GM23338 (cell line): ENCODE measurements around the gene CPE. TPM values are rescaled to one million over a fixed set of nuclear protein-coding genes. Genes with fewer than 3 reads are reported as not detected.

ENCODE experiments used
- ATAC-seq: fragments of 200-7000 bp; cut with Tn5 transposase; 3 replicates; pipeline ENCODE4 v1.9.1; 2020
- DNase-seq: peaks from one replicate; pipeline ENCODE4 v3.0.0-alpha.2; 2015; ENCODE audit warnings: low spot score
- H2AFZ ChIP-seq: fragments of 200-600 bp; sonication (generic); 2 replicates; pipeline ENCODE4 v1.8.0; 2016; ENCODE audit warnings: antibody characterized with exemption, mild to moderate bottlenecking, moderate library complexity
- H3F3A ChIP-seq: fragments of 200-600 bp; sonication (generic); replicated peaks from 2 replicates; pipeline ENCODE4 v1.8.0; 2017; ENCODE audit warnings: antibody characterized with exemption, mixed run types, low read depth
- H3K27ac ChIP-seq: fragments of 200-600 bp; sonication (generic); 2 replicates; pipeline ENCODE4 v1.6.1; 2016; ENCODE audit warnings: low read depth
- H3K27me3 ChIP-seq: fragments of 200-600 bp; sonication (generic); 2 replicates; pipeline ENCODE4 v1.8.0; 2016; ENCODE audit warnings: mild to moderate bottlenecking, mixed run types, moderate library complexity; ENCODE audit not compliant: insufficient read depth
- H3K36me3 ChIP-seq: fragments of 200-600 bp; sonication (generic); 2 replicates; pipeline ENCODE4 v1.8.0; 2016; ENCODE audit warnings: mild to moderate bottlenecking; ENCODE audit not compliant: insufficient read depth
- H3K4me1 ChIP-seq: fragments of 200-600 bp; sonication (generic); 2 replicates; pipeline ENCODE4 v1.8.0; 2016; ENCODE audit warnings: mild to moderate bottlenecking, moderate library complexity; ENCODE audit not compliant: insufficient read depth
- H3K4me2 ChIP-seq: fragments of 200-600 bp; sonication (generic); 2 replicates; pipeline ENCODE4 v1.7.1; 2017; ENCODE audit warnings: mixed run types
- H3K4me3 ChIP-seq: fragments of 200-600 bp; sonication (generic); 2 replicates; pipeline ENCODE4 v1.6.1; 2016; ENCODE audit warnings: mixed run types
- H3K79me2 ChIP-seq: fragments of 200-600 bp; sonication (generic); replicated peaks from 2 replicates; pipeline ENCODE4 v1.8.0; 2017; ENCODE audit warnings: mild to moderate bottlenecking; ENCODE audit not compliant: insufficient read depth
- H3K9me2 ChIP-seq: fragments of 200-600 bp; sonication (generic); 2 replicates; pipeline ENCODE4 v1.8.0; 2017; ENCODE audit not compliant: insufficient read depth
- H4K20me1 ChIP-seq: fragments of 200-600 bp; sonication (generic); replicated peaks from 2 replicates; pipeline ENCODE4 v1.8.0; 2017; ENCODE audit warnings: mild to moderate bottlenecking; ENCODE audit not compliant: insufficient read depth
- H3K27ac Mint-ChIP-seq: 2 replicates; pipeline ENCODE4 v1.8.0; 2020; ENCODE audit warnings: inconsistent platforms, mild to moderate bottlenecking, moderate library complexity, mixed read lengths
- H3K27me3 Mint-ChIP-seq: 3 replicates; pipeline ENCODE4 v1.8.0; 2022; ENCODE audit warnings: low read depth, mild to moderate bottlenecking, moderate library complexity, mixed read lengths, inconsistent platforms; ENCODE audit not compliant: insufficient read depth, poor library complexity
- H3K36me3 Mint-ChIP-seq: 3 replicates; pipeline ENCODE4 v1.8.0; 2021; ENCODE audit warnings: low read depth, mild to moderate bottlenecking, inconsistent platforms, moderate library complexity, mixed read lengths
- H3K4me1 Mint-ChIP-seq: 3 replicates; pipeline ENCODE4 v1.8.0; 2020; ENCODE audit warnings: mild to moderate bottlenecking, inconsistent platforms, mixed read lengths
- H3K4me3 Mint-ChIP-seq: 3 replicates; pipeline ENCODE4 v1.8.0; 2021; ENCODE audit warnings: moderate library complexity, mild to moderate bottlenecking, inconsistent platforms, mixed read lengths
- H3K9me3 Mint-ChIP-seq: 3 replicates; pipeline ENCODE4 v1.8.0; 2020; ENCODE audit warnings: moderate library complexity, mild to moderate bottlenecking, inconsistent platforms, mixed read lengths
- CREB1 ChIP-seq: fragments of 250-450 bp; sonication (Bioruptor Pico); IDR thresholded peaks from 2 replicates; pipeline ENCODE4 v1.5.0; 2020; ENCODE audit warnings: low read depth, mild to moderate bottlenecking, moderate library complexity
- CTCF ChIP-seq, 2 experiments: fragments of 200-600 bp in 1 of 2; sonication (generic) in 1 of 2; conservative IDR thresholded peaks; 2 replicates each; pipeline versions ENCODE4 v1.5.1 to v1.6.1; 2016 to 2017; ENCODE audit warnings: antibody characterized with exemption in 2 of 2, low read depth in 2 of 2, mild to moderate bottlenecking in 2 of 2, moderate library complexity in 1 of 2
- ETS1 ChIP-seq: IDR thresholded peaks from 2 replicates; pipeline ENCODE4 v1.6.1; 2016; ENCODE audit warnings: antibody characterized with exemption
- EZH2 ChIP-seq: fragments of 200-600 bp; sonication (generic); IDR thresholded peaks from one replicate; pipeline ENCODE4 v1.8.0; 2017; ENCODE audit warnings: antibody characterized with exemption, mild to moderate bottlenecking, low read depth; ENCODE audit not compliant: unreplicated experiment
- EZH2phosphoT487 ChIP-seq: fragments of 200-600 bp; sonication (generic); IDR thresholded peaks from one replicate; pipeline ENCODE4 v1.8.1; 2018; ENCODE audit warnings: antibody characterized with exemption; ENCODE audit not compliant: unreplicated experiment
- JUNB ChIP-seq: IDR thresholded peaks from one replicate; pipeline ENCODE4 v1.6.1; 2016; ENCODE audit warnings: antibody characterized with exemption; ENCODE audit not compliant: unreplicated experiment
- NANOG ChIP-seq: IDR thresholded peaks from 2 replicates; pipeline ENCODE4 v1.6.1; 2016; ENCODE audit warnings: antibody characterized with exemption, borderline replicate concordance
- POLR2AphosphoS5 ChIP-seq: IDR thresholded peaks from 2 replicates; pipeline ENCODE4 v1.6.1; 2016; ENCODE audit warnings: antibody characterized with exemption, low read depth
- REST ChIP-seq: IDR thresholded peaks from one replicate; pipeline ENCODE4 v1.6.1; 2018; ENCODE audit warnings: antibody characterized with exemption; ENCODE audit not compliant: unreplicated experiment
- STAT1 ChIP-seq: IDR thresholded peaks from one replicate; pipeline ENCODE4 v1.6.1; 2016; ENCODE audit warnings: antibody characterized with exemption; ENCODE audit not compliant: unreplicated experiment
- ZNF114 ChIP-seq: fragments of 250-450 bp; sonication (Bioruptor Pico); IDR thresholded peaks from 2 replicates; pipeline ENCODE4 v1.5.0; 2020; ENCODE audit warnings: mild to moderate bottlenecking, moderate library complexity
- ZNF331 ChIP-seq: fragments of 250-450 bp; sonication (Bioruptor Pico); IDR thresholded peaks from 2 replicates; pipeline ENCODE4 v1.5.0; 2020; ENCODE audit warnings: low read depth, mild to moderate bottlenecking, moderate library complexity
- polyA plus RNA-seq: library from polyadenylated mRNA; unstranded; fragments of >200 nt; fragmentation: Nextera tagmentation; extraction: Ambion mirVana; gene quantifications from 2 replicates; pipeline ENCODE4 v1.2.1, GENCODE V29; 2016
- total RNA-seq: library from RNA; depleted of rRNA; stranded (reverse); fragments of >200 nt; shearing (Covaris generic); gene quantifications from 2 replicates; pipeline ENCODE4 v1.2.3, GENCODE V29; 2014

CPE gene
- total and polyA plus RNA-seq, 2 experiments from 2014 or later, result 10.3 to 16.5 TPM

- Histone ChIP-seq H3K9me2 (no peaks in the 10 kb centered on the region), H2AFZ (no peak overlapping the region), H3K36me3 (no peaks in the 10 kb centered on the region), H3K79me2 (no peaks in the 10 kb centered on the region), H3K4me1 (peaks cover 12% of the 10 kb centered on the region), H3F3A (no peaks in the 10 kb centered on the region), H3K27ac (no peak overlapping the region), H3K27me3 (peaks cover 20% of the 10 kb centered on the region), H3K4me3 (no peak overlapping the region), H4K20me1 (no peaks in the 10 kb centered on the region), H3K4me2 (no peak overlapping the region)
- Mint-ChIP-seq H3K9me3 (no peaks in the 10 kb centered on the region), H3K4me1 (peaks cover 31% of the 10 kb centered on the region), H3K27ac (no peak overlapping the region), H3K36me3 (no peaks in the 10 kb centered on the region), H3K4me3 (no peak overlapping the region), H3K27me3 (peaks cover 9% of the 10 kb centered on the region)
- ATAC-seq, result no peak
- no peak for TF ChIP-seq STAT1
- no peak for TF ChIP-seq NANOG
- no peak for TF ChIP-seq REST
- no peak for TF ChIP-seq CREB1 (CRISPR knock-in tag)
- no peak for DNase-seq
These were observed 4.8 kb downstream of the CPE start for GRCh38 chr4:165383591-165384073.

DNA sequence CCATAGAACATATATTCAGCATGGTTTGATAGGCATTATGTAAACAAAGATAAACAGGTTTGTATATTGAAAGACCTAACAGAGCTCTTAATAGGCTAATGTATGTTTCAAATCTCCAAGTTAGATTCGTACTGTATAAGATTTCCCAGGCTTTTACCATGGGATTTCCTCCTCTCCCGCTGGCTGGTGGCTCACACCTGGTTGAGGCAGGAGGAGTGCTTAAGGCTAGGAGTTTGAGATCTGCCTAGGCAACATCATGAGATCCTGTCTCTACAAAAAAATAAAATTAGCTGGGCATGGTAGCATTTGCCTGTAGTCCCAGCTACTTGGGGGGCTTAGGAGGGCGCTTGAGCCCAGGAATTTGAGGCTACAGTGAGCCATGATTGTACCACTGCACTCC lies 5.4 kb downstream of the CPE start:
- Mint-ChIP-seq H3K9me3 (no peaks in the 10 kb centered on the region), H3K4me3 (no peak overlapping the region), H3K27ac (no peak overlapping the region), H3K27me3 (peaks cover 6% of the 10 kb centered on the region), H3K36me3 (no peaks in the 10 kb centered on the region), H3K4me1 (peaks cover 31% of the 10 kb centered on the region)
- no peaks in the 10 kb centered on the region for H3K9me2 ChIP-seq
- H3K79me2 ChIP-seq, result no peaks in the 10 kb centered on the region
- ATAC-seq (no peak), DNase-seq (no peak)
- no peaks in the 10 kb centered on the region for H4K20me1 ChIP-seq
- no peak overlapping the region for H3K4me3 ChIP-seq
- no peak overlapping the region for H3K27ac ChIP-seq
- peaks cover 12% of the 10 kb centered on the region for H3K4me1 ChIP-seq
- H2AFZ ChIP-seq, result no peak overlapping the region
- peaks cover 16% of the 10 kb centered on the region for H3K27me3 ChIP-seq
- no peaks in the 10 kb centered on the region for H3K36me3 ChIP-seq
- H3F3A ChIP-seq, result no peaks in the 10 kb centered on the region
- H3K4me2 ChIP-seq, result no peak overlapping the region
- no peak for TF ChIP-seq CTCF (conservative IDR thresholded peaks at IDR 0.05; ENCODE audit: low read depth in 2 of 2)
- TF ChIP-seq NANOG, result no peak
- no peak for TF ChIP-seq POLR2AphosphoS5
- no peak for TF ChIP-seq ZNF331 (CRISPR knock-in tag)
- TF ChIP-seq STAT1, result no peak
- TF ChIP-seq EZH2, result no peak
- TF ChIP-seq ETS1, result no peak
- TF ChIP-seq JUNB, result no peak
- no peak for TF ChIP-seq ZNF114 (CRISPR knock-in tag)
- TF ChIP-seq REST, result no peak
- no peak for TF ChIP-seq CREB1 (CRISPR knock-in tag)
- no peak for TF ChIP-seq EZH2phosphoT487
